WTC11 (cell line): ENCODE data around the gene GJB3. TPM values are rescaled to one million over a fixed set of nuclear protein-coding genes. Genes with fewer than 3 reads are reported as not detected.
"Not testable (repeated sequence)": the region's sequence is repeated elsewhere in the genome, so short reads cannot be mapped to it uniquely, and the experiment has no call there.

ENCODE experiments used
- ATAC-seq: fragments of 200-7000 bp; cut with Tn5 transposase; 2 replicates; pipeline ENCODE4 v1.10.0; 2021; ENCODE audit warnings: mild to moderate bottlenecking, moderate library complexity
- CTCF ChIA-PET: fragments of 300-600 bp; sonication (Branson Sonifier 250); formaldehyde crosslinking; loops from one replicate; lab custom pipeline; 2021; ENCODE audit warnings: antibody characterized with exemption; lab: Charles Lee
- POLR2A ChIA-PET: fragments of 350-600 bp; sonication (Branson Sonifier 250); formaldehyde crosslinking; loops from one replicate; lab custom pipeline; 2021; ENCODE audit warnings: antibody characterized with exemption; lab: Charles Lee
- DNase-seq: peaks from one replicate; pipeline ENCODE4 v3.0.0; 2021; ENCODE audit warnings: low spot score
- H3K27ac Mint-ChIP-seq: 2 replicates; pipeline ENCODE4 v1.8.0; 2021; ENCODE audit warnings: mixed read lengths
- H3K27me3 Mint-ChIP-seq: 2 replicates; pipeline ENCODE4 v1.8.0; 2021; ENCODE audit warnings: low read depth, mild to moderate bottlenecking, moderate library complexity, mixed read lengths
- H3K36me3 Mint-ChIP-seq: 2 replicates; pipeline ENCODE4 v1.8.0; 2021; ENCODE audit warnings: mixed read lengths
- H3K4me1 Mint-ChIP-seq: 2 replicates; pipeline ENCODE4 v1.8.0; 2022; ENCODE audit warnings: mixed read lengths
- H3K4me3 Mint-ChIP-seq: 2 replicates; pipeline ENCODE4 v1.8.0; 2021; ENCODE audit warnings: mild to moderate bottlenecking, moderate library complexity, mixed read lengths
- H3K9me3 Mint-ChIP-seq: 2 replicates; pipeline ENCODE4 v1.8.0; 2021; ENCODE audit warnings: mixed read lengths
- E2F1 ChIP-seq: sonication (generic); formaldehyde crosslinking; IDR thresholded peaks from 2 replicates; pipeline ENCODE4 v1.8.0; 2022; ENCODE audit warnings: mild to moderate bottlenecking, missing genetic modification reagents
- E2F5 ChIP-seq: sonication (generic); formaldehyde crosslinking; IDR thresholded peaks from 2 replicates; pipeline ENCODE4 v1.8.1; 2022; ENCODE audit warnings: mild to moderate bottlenecking, moderate library complexity, missing genetic modification reagents
- FOXP4 ChIP-seq: sonication (generic); formaldehyde crosslinking; IDR thresholded peaks from 2 replicates; pipeline ENCODE4 v1.8.0; 2022; ENCODE audit warnings: mild to moderate bottlenecking, missing genetic modification reagents
- GTF2I ChIP-seq: fragments of 250-450 bp; sonication (Bioruptor Pico); conservative IDR thresholded peaks from 2 replicates; pipeline ENCODE4 v1.4.0; 2021; ENCODE audit warnings: mild to moderate bottlenecking
- SMAD3 ChIP-seq: sonication (generic); formaldehyde crosslinking; IDR thresholded peaks from 2 replicates; pipeline ENCODE4 v1.8.0; 2022; ENCODE audit warnings: missing genetic modification reagents, mild to moderate bottlenecking, borderline replicate concordance
- ZNF317 ChIP-seq: sonication (generic); formaldehyde crosslinking; IDR thresholded peaks from 2 replicates; pipeline ENCODE4 v1.8.1; 2023; ENCODE audit warnings: low read depth, mild to moderate bottlenecking, moderate library complexity, missing genetic modification reagents, borderline replicate concordance
- total RNA-seq: library from RNA; stranded (reverse); gene quantifications from 3 replicates; pipeline ENCODE4 v1.2.3, GENCODE V29; 2021
- TF ChIP-seq, protein P1 (sequence below): sonication (generic); formaldehyde crosslinking; IDR thresholded peaks from 2 replicates; pipeline ENCODE4 v1.8.1; 2023; ENCODE audit warnings: mild to moderate bottlenecking, missing genetic modification reagents, moderate library complexity
- TF ChIP-seq, protein P2 (sequence below): sonication (generic); formaldehyde crosslinking; IDR thresholded peaks from 2 replicates; pipeline ENCODE4 v1.8.0; 2023; ENCODE audit warnings: missing genetic modification reagents
- TF ChIP-seq, protein P3 (sequence below): fragments of 250-450 bp; sonication (Bioruptor Pico); IDR thresholded peaks from 2 replicates; pipeline ENCODE4 v1.9.0; 2021; ENCODE audit warnings: moderate library complexity, mild to moderate bottlenecking, inconsistent platforms, borderline replicate concordance
- TF ChIP-seq, protein P4 (sequence below): sonication (generic); formaldehyde crosslinking; IDR thresholded peaks from 2 replicates; pipeline ENCODE4 v1.8.1; 2023; ENCODE audit warnings: mild to moderate bottlenecking, missing genetic modification reagents, moderate library complexity
- TF ChIP-seq, protein P5 (sequence below): fragments of 250-450 bp; sonication (Bioruptor Pico); conservative IDR thresholded peaks from 2 replicates; pipeline ENCODE4 v1.9.0; 2021; ENCODE audit warnings: mild to moderate bottlenecking

GJB3 gene
- total RNA-seq, 1 experiment from 2014 or later, result 0.46 TPM

GRCh38 chr1:34816778-34817177 is 35.8 kb downstream of the GJB3 start:
- TF ChIP-seq, protein P1, sequence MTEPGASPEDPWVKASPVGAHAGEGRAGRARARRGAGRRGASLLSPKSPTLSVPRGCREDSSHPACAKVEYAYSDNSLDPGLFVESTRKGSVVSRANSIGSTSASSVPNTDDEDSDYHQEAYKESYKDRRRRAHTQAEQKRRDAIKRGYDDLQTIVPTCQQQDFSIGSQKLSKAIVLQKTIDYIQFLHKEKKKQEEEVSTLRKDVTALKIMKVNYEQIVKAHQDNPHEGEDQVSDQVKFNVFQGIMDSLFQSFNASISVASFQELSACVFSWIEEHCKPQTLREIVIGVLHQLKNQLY (CRISPR knock-in tag), result no peak
- TF ChIP-seq ZNF317 (CRISPR knock-in tag) (no peak), FOXP4 (CRISPR knock-in tag) (no peak), E2F5 (no peak), SMAD3 (no peak), GTF2I (CRISPR knock-in tag) (no peak)
- TF ChIP-seq, protein P2, sequence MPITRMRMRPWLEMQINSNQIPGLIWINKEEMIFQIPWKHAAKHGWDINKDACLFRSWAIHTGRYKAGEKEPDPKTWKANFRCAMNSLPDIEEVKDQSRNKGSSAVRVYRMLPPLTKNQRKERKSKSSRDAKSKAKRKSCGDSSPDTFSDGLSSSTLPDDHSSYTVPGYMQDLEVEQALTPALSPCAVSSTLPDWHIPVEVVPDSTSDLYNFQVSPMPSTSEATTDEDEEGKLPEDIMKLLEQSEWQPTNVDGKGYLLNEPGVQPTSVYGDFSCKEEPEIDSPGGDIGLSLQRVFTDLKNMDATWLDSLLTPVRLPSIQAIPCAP (CRISPR knock-in tag), result no peak
- TF ChIP-seq, protein P3, sequence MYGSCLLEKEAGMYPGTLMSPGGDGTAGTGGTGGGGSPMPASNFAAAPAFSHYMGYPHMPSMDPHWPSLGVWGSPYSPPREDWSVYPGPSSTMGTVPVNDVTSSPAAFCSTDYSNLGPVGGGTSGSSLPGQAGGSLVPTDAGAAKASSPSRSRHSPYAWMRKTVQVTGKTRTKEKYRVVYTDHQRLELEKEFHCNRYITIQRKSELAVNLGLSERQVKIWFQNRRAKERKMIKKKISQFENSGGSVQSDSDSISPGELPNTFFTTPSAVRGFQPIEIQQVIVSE, result no peak
- TF ChIP-seq, protein P4, sequence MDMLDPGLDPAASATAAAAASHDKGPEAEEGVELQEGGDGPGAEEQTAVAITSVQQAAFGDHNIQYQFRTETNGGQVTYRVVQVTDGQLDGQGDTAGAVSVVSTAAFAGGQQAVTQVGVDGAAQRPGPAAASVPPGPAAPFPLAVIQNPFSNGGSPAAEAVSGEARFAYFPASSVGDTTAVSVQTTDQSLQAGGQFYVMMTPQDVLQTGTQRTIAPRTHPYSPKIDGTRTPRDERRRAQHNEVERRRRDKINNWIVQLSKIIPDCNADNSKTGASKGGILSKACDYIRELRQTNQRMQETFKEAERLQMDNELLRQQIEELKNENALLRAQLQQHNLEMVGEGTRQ (CRISPR knock-in tag), result no peak
- TF ChIP-seq, protein P5, sequence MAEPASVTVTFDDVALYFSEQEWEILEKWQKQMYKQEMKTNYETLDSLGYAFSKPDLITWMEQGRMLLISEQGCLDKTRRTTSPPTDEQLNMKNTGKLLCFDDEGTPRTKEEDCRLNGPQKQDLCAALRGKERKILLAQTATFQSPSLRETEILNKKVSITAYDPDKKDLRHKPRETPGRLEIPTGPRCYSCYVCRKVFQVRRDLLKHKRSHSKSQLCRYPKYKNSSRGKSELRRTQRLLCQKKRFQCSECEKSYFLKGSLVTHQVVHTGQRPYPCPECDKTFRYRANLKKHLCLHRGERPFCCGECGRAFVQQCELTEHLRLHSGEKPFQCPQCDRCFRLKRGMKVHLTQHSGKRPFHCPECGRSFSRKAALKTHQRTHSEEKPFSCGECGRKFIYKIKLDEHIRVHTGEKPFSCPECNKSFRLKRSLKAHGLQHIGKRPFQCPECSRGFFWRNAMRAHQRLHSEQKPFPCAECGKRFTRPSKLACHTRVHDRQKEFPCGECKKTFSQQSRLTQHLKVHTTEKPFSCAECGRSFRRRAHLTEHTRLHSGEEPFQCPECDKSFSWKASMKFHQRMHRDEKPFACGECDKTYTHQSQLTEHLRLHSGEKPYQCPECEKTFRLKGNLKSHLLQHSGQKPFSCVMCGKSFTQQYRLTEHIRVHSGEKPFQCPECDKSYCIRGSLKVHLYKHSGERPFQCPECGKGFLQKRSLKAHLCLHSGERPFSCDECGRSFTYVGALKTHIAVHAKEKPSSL, result no peak
- POLR2A ChIA-PET, result no interaction called here
- no peaks in the 10 kb centered on the region for H3K9me3 Mint-ChIP-seq

DNA sequence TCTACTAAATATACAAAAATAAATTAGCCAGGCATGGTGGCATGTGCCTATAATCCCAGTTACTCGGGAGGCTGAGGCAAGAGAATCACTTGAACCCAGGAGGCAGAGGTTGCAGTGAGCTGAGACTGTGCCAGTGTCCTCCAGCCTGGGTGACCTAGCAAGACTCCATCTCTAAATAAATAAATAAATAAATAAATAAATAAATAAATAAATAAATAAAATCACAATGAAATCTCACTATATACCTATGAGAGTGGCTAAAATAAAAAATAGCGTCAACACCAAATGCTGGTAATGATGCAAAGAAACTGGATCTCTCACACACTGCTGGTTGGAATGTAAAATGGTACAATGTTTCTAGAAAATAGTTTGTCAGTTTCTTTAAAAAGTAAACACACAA is 37.8 kb downstream of the GJB3 start:
- H3K4me1 Mint-ChIP-seq, DNase-seq, ATAC-seq, POLR2A ChIA-PET, H3K27me3 Mint-ChIP-seq, H3K9me3 Mint-ChIP-seq, H3K36me3 Mint-ChIP-seq, H3K4me3 Mint-ChIP-seq, H3K27ac Mint-ChIP-seq, CTCF ChIA-PET: not testable (repeated sequence)

More at GRCh38 chr1:34816778-34817177, 35.8 kb downstream of the GJB3 start:
- Mint-ChIP-seq H3K27me3 (peaks cover 6% of the 10 kb centered on the region; the same call in 1 of the 2 replicates), H3K36me3 (no peaks in the 10 kb centered on the region), H3K27ac (no peak overlapping the region), H3K4me3 (no peak overlapping the region), H3K4me1 (peaks cover 6% of the 10 kb centered on the region; the same call in 1 of the 2 replicates)
- no peak for ATAC-seq
- DNase-seq, result no peak
- CTCF ChIA-PET, result interaction anchor here (1.0 to 1.9 kb wide), 3 partner anchors 20 to 43 kb away, joined by 3 to 9 read pairs (median 5); partner anchors contain the start of gene SMIM12

GRCh38 chr1:34822202-34822601 is 41.2 kb downstream of the GJB3 start:
- Mint-ChIP-seq H3K4me1 (no peaks in the 10 kb centered on the region), H3K9me3 (no peaks in the 10 kb centered on the region), H3K27me3 (peaks cover 3% of the 10 kb centered on the region; the same call in 1 of the 2 replicates), H3K27ac (no peak overlapping the region), H3K4me3 (no peak overlapping the region), H3K36me3 (no peaks in the 10 kb centered on the region)
- DNase-seq (no peak), ATAC-seq (no peak)
- ChIA-PET POLR2A (no interaction called here), CTCF (interaction anchor here (1.0 kb wide), 1 partner anchor 36 kb away, joined by 3 read pairs; no protein-coding TSS in a partner anchor)
- TF ChIP-seq E2F1 (CRISPR knock-in tag), result no peak
